PC-9 (cell line): ENCODE results near the gene CHD8.

Experiments used
- EZH2 ChIP-seq: fragments of 200-600 bp; sonication (generic); IDR thresholded peaks from 2 replicates; pipeline ENCODE4 v1.8.0; 2017; ENCODE audit warnings: antibody characterized with exemption, low read depth
- TF ChIP-seq, protein P1 (sequence below): fragments of 200-600 bp; sonication (generic); conservative IDR thresholded peaks from 2 replicates; pipeline ENCODE4 v1.6.1; 2017; ENCODE audit warnings: mixed run types, antibody characterized with exemption, mild to moderate bottlenecking, moderate library complexity

DNA sequence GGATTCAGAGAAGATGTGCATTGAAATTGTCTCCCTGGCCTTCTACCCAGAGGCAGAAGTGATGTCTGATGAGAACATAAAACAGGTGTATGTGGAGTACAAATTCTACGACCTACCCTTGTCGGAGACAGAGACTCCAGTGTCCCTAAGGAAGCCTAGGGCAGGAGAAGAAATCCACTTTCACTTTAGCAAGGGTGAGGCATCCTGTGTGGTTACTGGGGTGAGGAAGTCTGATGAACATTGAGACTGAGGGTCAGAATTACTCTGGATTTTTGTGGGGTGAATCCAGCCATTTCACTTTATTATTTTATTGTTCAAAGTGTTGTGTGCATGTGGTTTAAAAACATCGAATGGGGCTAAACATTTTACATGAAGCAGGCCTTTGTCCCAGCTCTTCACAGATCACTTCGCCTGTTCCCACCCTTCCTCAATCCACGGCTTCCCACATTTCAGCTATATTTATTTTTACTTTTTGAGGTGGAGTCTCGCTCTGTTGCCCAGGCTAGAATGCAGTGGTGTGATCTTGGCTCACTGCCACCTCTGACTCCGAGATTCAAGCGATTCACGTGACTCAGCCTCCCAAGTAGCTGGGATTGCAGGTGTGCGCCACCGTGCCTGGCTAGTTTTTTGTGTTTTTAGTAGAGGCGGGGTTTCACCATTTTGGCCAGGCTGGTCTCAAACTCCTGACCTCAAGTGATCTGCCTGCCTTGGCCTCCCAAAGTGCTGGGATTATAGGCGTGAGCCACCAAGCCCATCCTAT, 112.7 kb downstream of the CHD8 start:
- TF ChIP-seq, protein P1, sequence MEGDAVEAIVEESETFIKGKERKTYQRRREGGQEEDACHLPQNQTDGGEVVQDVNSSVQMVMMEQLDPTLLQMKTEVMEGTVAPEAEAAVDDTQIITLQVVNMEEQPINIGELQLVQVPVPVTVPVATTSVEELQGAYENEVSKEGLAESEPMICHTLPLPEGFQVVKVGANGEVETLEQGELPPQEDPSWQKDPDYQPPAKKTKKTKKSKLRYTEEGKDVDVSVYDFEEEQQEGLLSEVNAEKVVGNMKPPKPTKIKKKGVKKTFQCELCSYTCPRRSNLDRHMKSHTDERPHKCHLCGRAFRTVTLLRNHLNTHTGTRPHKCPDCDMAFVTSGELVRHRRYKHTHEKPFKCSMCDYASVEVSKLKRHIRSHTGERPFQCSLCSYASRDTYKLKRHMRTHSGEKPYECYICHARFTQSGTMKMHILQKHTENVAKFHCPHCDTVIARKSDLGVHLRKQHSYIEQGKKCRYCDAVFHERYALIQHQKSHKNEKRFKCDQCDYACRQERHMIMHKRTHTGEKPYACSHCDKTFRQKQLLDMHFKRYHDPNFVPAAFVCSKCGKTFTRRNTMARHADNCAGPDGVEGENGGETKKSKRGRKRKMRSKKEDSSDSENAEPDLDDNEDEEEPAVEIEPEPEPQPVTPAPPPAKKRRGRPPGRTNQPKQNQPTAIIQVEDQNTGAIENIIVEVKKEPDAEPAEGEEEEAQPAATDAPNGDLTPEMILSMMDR, result no peak
- TF ChIP-seq EZH2, result no peak
